Measurements from ENCODE around the gene GLDC.

Gene GLDC

DNA sequence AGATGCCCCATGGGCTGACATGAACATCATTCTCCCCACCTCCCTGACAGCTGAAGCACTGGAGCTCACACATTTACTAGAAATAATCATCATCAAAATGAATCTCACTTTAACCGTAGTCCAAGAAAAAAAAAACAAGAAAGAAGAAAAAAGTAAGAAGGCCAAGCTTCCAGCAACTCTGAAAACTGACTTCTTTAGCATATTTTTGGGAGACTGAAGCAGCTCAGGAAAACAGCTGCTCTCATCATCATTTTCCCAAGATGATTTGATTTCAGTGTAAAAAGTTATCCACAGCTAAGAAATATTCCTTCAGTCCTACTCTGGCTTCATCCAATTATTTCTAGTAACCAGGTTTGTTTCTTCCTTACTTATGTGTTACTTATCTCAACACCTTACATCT, 91.7 kb downstream of the GLDC start:
- no peak overlapping the region for H3K4me3 ChIP-seq (replicated peaks; ENCODE audit: insufficient read depth, low read length)
- TF ChIP-seq, protein P1, sequence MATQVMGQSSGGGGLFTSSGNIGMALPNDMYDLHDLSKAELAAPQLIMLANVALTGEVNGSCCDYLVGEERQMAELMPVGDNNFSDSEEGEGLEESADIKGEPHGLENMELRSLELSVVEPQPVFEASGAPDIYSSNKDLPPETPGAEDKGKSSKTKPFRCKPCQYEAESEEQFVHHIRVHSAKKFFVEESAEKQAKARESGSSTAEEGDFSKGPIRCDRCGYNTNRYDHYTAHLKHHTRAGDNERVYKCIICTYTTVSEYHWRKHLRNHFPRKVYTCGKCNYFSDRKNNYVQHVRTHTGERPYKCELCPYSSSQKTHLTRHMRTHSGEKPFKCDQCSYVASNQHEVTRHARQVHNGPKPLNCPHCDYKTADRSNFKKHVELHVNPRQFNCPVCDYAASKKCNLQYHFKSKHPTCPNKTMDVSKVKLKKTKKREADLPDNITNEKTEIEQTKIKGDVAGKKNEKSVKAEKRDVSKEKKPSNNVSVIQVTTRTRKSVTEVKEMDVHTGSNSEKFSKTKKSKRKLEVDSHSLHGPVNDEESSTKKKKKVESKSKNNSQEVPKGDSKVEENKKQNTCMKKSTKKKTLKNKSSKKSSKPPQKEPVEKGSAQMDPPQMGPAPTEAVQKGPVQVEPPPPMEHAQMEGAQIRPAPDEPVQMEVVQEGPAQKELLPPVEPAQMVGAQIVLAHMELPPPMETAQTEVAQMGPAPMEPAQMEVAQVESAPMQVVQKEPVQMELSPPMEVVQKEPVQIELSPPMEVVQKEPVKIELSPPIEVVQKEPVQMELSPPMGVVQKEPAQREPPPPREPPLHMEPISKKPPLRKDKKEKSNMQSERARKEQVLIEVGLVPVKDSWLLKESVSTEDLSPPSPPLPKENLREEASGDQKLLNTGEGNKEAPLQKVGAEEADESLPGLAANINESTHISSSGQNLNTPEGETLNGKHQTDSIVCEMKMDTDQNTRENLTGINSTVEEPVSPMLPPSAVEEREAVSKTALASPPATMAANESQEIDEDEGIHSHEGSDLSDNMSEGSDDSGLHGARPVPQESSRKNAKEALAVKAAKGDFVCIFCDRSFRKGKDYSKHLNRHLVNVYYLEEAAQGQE (IDR thresholded peaks at IDR 0.05; ENCODE audit: insufficient replicate concordance, low read depth), result no peak
- no peaks in the 10 kb centered on the region for H3K27me3 ChIP-seq (ENCODE audit: insufficient read depth, poor library complexity, severe bottlenecking)
- DNase-seq (ENCODE audit: low read depth in 1 of 2, low spot score in 1 of 2), result no peak
- no peak overlapping the region for H3K27ac ChIP-seq (replicated peaks)

DNA sequence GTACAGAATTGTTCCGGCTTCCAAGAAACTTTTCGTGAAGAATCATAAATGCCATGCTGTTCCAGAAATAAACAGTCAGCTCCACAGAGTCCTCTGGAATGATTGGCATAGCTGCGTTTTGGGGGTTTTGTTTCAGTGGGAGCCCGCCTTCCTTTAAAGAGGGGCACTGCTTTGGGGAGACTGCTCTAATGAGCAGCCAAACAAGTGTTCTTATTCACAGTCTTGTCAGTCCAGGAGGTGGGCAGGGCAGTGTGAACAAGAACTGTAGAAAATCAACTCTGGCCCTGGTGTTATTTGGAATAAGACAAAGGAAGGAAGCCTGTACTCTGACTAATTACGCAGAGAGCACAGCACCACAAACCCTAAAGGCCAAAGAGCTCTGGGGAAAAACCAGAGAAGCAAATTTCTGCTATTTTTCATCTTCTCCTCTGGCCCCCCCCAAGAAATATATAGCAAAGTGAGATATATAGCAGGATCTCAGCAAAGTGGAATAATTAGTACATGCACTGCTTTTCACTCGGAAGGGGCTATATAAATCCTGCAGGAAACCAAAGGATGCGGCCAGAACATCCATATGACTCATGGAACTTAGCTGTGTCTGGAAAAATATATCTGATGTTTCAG, 92.9 kb downstream of the GLDC start:
- Histone ChIP-seq H3K4me3 (replicated peaks; ENCODE audit: insufficient read depth, low read length) (no peak overlapping the region), H3K27ac (replicated peaks) (no peak overlapping the region), H3K27me3 (ENCODE audit: insufficient read depth, poor library complexity, severe bottlenecking) (no peaks in the 10 kb centered on the region)
- no peak for DNase-seq (ENCODE audit: low read depth in 1 of 2, low spot score in 1 of 2)
- TF ChIP-seq, protein P1 (IDR thresholded peaks at IDR 0.05; ENCODE audit: insufficient replicate concordance, low read depth), result no peak
- TF ChIP-seq POLR2AphosphoS5 (IDR thresholded peaks at IDR 0.05; ENCODE audit: low read depth), result no peak

DNA sequence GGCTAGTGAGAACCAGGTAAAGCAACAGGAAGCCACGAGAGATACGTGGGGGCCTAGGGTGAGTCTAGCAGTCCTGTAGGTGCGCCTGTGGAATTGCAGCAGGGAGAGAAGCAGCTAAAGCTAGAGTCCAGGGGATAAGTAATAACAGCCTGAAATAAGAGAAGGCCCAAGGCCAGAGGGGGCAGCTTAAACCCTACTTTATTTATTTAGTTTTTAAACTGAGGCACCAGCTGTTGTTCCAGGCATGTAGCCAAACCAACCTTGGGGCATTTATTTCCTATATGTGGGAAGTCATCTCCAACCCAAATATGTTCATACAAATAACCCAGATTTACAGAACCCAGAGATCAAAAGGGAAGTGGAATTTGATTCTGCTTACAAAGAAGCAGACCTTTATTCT, 93.5 kb downstream of the GLDC start:
- Histone ChIP-seq H3K27ac (replicated peaks) (no peak overlapping the region), H3K27me3 (ENCODE audit: insufficient read depth, poor library complexity, severe bottlenecking) (no peaks in the 10 kb centered on the region), H3K4me3 (replicated peaks; ENCODE audit: insufficient read depth, low read length) (no peak overlapping the region)
- DNase-seq (ENCODE audit: low read depth in 1 of 2, low spot score in 1 of 2), result no peak
- TF ChIP-seq GABPA (IDR thresholded peaks at IDR 0.05; ENCODE audit: low read depth) (no peak), POLR2AphosphoS5 (IDR thresholded peaks at IDR 0.05; ENCODE audit: low read depth) (no peak), SPI1 (IDR thresholded peaks at IDR 0.05; ENCODE audit: borderline replicate concordance, low read depth) (no peak)
- TF ChIP-seq, protein P2, sequence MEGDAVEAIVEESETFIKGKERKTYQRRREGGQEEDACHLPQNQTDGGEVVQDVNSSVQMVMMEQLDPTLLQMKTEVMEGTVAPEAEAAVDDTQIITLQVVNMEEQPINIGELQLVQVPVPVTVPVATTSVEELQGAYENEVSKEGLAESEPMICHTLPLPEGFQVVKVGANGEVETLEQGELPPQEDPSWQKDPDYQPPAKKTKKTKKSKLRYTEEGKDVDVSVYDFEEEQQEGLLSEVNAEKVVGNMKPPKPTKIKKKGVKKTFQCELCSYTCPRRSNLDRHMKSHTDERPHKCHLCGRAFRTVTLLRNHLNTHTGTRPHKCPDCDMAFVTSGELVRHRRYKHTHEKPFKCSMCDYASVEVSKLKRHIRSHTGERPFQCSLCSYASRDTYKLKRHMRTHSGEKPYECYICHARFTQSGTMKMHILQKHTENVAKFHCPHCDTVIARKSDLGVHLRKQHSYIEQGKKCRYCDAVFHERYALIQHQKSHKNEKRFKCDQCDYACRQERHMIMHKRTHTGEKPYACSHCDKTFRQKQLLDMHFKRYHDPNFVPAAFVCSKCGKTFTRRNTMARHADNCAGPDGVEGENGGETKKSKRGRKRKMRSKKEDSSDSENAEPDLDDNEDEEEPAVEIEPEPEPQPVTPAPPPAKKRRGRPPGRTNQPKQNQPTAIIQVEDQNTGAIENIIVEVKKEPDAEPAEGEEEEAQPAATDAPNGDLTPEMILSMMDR (IDR thresholded peaks at IDR 0.05; ENCODE audit: insufficient read depth, low read length), result no peak
- TF ChIP-seq, protein P1 (IDR thresholded peaks at IDR 0.05; ENCODE audit: insufficient replicate concordance, low read depth), result no peak

- Histone ChIP-seq H3K4me3 (replicated peaks; ENCODE audit: insufficient read depth, low read length) (no peak overlapping the region), H3K27me3 (ENCODE audit: insufficient read depth, poor library complexity, severe bottlenecking) (no peaks in the 10 kb centered on the region), H3K27ac (replicated peaks) (no peak overlapping the region)
- no peak for TF ChIP-seq POLR2AphosphoS5 (IDR thresholded peaks at IDR 0.05; ENCODE audit: low read depth)
- TF ChIP-seq, protein P2 (IDR thresholded peaks at IDR 0.05; ENCODE audit: insufficient read depth, low read length), result no peak
- TF ChIP-seq SPI1 (IDR thresholded peaks at IDR 0.05; ENCODE audit: borderline replicate concordance, low read depth), result no peak
- TF ChIP-seq, protein P1 (IDR thresholded peaks at IDR 0.05; ENCODE audit: insufficient replicate concordance, low read depth), result no peak
- DNase-seq (ENCODE audit: low read depth in 1 of 2, low spot score in 1 of 2), result no peak
Measured at GRCh38 chr9:6551136-6551535, 94.4 kb downstream of the GLDC start.
